Measurements from ENCODE around the gene THSD7B.

DNA sequence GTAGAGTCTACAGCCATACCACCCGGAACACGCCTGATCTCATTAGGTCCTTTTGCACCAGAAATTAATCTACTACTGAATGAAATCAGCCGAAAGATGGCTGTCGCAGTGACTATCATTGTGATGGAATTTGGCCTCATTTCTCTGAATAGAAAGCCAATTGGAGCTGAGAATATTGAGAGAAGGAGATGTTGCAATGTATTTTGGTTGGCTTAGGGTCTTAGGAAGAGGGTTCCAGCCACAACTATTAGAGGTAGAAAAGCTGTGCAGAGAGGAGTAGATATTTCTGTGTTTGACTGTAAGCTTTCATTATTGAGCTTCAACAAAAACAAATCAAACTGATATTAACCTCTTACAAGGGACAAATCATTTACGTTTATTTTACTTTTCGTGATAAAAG, 98.1 kb downstream of the THSD7B start:
- TF ChIP-seq EZH2 (IDR thresholded peaks at IDR 0.05; ENCODE audit: insufficient read depth, poor library complexity, severe bottlenecking) (no peak), EZH2phosphoT487 (IDR thresholded peaks at IDR 0.05; ENCODE audit: insufficient read depth, low read depth) (no peak)
